HL-60/S4 (cell line): Measurements from ENCODE around the gene SPIRE1.
"Not testable (repeated sequence)": the region's sequence is repeated elsewhere in the genome, so short reads cannot be mapped to it uniquely, and the experiment has no call there.

ENCODE experiments used
- in situ Hi-C: fragments of 300-500 bp; cut with MboI; formaldehyde crosslinking; loops from 2 replicates; pipeline ENCODE4 v1.14.3; 2022; ENCODE audit warnings: low sequenced_read_pairs

SPIRE1 gene

GRCh38 chr18:12564378-12564777 lies 93.5 kb downstream of the SPIRE1 start:
- in situ Hi-C loops = loop anchor here (25.0 kb wide), 1 partner anchor 98 kb away; the partner anchor contains the start of gene SPIRE1

- in situ Hi-C loops = loop anchor here (25.0 kb wide), 1 partner anchor 102 kb away; the partner anchor contains the start of gene SPIRE1
Observed at GRCh38 chr18:12560600-12560999, 97.3 kb downstream of the SPIRE1 start.

GRCh38 chr18:12559319-12559718 lies 98.6 kb downstream of the SPIRE1 start:
- in situ Hi-C loops = loop anchor here (25.0 kb wide), 1 partner anchor 103 kb away; the partner anchor contains the start of gene SPIRE1

- in situ Hi-C loops = loop anchor here (25.0 kb wide), 1 partner anchor 105 kb away; the partner anchor contains the start of gene SPIRE1
Observed at GRCh38 chr18:12556946-12557806, 100.7 kb downstream of the SPIRE1 start.

- in situ Hi-C loops = loop anchor here (25.0 kb wide), 1 partner anchor 107 kb away; the partner anchor contains the start of gene SPIRE1
Observed at GRCh38 chr18:12554796-12555388, 103.0 kb downstream of the SPIRE1 start.

GRCh38 chr18:12552879-12553242 lies 105.0 kb downstream of the SPIRE1 start:
- in situ Hi-C loops = loop anchor here (25.0 kb wide), 1 partner anchor 109 kb away; the partner anchor contains the start of gene SPIRE1

GRCh38 chr18:12551943-12552878 lies 105.7 kb downstream of the SPIRE1 start:
- in situ Hi-C loops = loop anchor here (25.0 kb wide), 1 partner anchor 110 kb away; the partner anchor contains the start of gene SPIRE1

- in situ Hi-C loops = loop anchor here (25.0 kb wide), 1 partner anchor 111 kb away; the partner anchor contains the start of gene SPIRE1
Observed at GRCh38 chr18:12551466-12551865, 106.4 kb downstream of the SPIRE1 start.

GRCh38 chr18:12543697-12544096 lies 114.2 kb downstream of the SPIRE1 start:
- in situ Hi-C loops = no loop called here

GRCh38 chr18:12540751-12541150 lies 117.2 kb downstream of the SPIRE1 start:
- in situ Hi-C loops = no loop called here

GRCh38 chr18:12539158-12539557 lies 118.7 kb downstream of the SPIRE1 start:
- in situ Hi-C loops = not testable (repeated sequence)

GRCh38 chr18:12534820-12535219 lies 123.1 kb downstream of the SPIRE1 start:
- in situ Hi-C loops = no loop called here

GRCh38 chr18:12532661-12533060 lies 125.2 kb downstream of the SPIRE1 start:
- in situ Hi-C loops = no loop called here

GRCh38 chr18:12531749-12532148 lies 126.2 kb downstream of the SPIRE1 start:
- in situ Hi-C loops = no loop called here

- in situ Hi-C loops = loop anchor here (25.0 kb wide), 2 partner anchors 117 to 1092 kb away; no protein-coding TSS in a partner anchor
Observed at GRCh38 chr18:12520442-12520992, 137.4 kb downstream of the SPIRE1 start.

- in situ Hi-C loops = loop anchor here (25.0 kb wide), 2 partner anchors 118 to 1093 kb away; no protein-coding TSS in a partner anchor
Observed at GRCh38 chr18:12518832-12519531, 138.9 kb downstream of the SPIRE1 start.

GRCh38 chr18:12518326-12518725 lies 139.6 kb downstream of the SPIRE1 start:
- in situ Hi-C loops = loop anchor here (25.0 kb wide), 2 partner anchors 119 to 1094 kb away; no protein-coding TSS in a partner anchor

GRCh38 chr18:12517142-12517825 lies 140.6 kb downstream of the SPIRE1 start:
- in situ Hi-C loops = loop anchor here (25.0 kb wide), 2 partner anchors 120 to 1095 kb away; no protein-coding TSS in a partner anchor
